Mucosa of descending colon (tissue), 3 donors: ENCODE measurements around the gene OR10G8. TPM values are rescaled to one million over a fixed set of nuclear protein-coding genes. Genes with fewer than 3 reads are reported as not detected.
"Not testable (repeated sequence)": the region's sequence is repeated elsewhere in the genome, so short reads cannot be mapped to it uniquely, and the experiment has no call there.

Experiments used
- ATAC-seq: fragments of 200-7000 bp; cut with Tn5 transposase; one replicate; pipeline ENCODE4 v1.9.1; 2020; ENCODE audit warnings: mild to moderate bottlenecking, moderate library complexity
- DNase-seq, 3 donors: peaks; one replicate each; pipeline ENCODE4 v3.0.0-alpha.2; 2020
- H3K36me3 ChIP-seq: fragments of 200-600 bp; one replicate; pipeline ENCODE4 v1.8.0; 2021; ENCODE audit warnings: low read depth, mild to moderate bottlenecking
- H3K4me1 ChIP-seq: fragments of 200-600 bp; one replicate; pipeline ENCODE4 v1.8.0; 2021; ENCODE audit warnings: low read depth, mild to moderate bottlenecking
- H3K4me3 ChIP-seq: fragments of 200-600 bp; one replicate; pipeline ENCODE4 v1.8.0; 2021; ENCODE audit warnings: mild to moderate bottlenecking
- H3K9me3 ChIP-seq: fragments of 200-600 bp; one replicate; pipeline ENCODE4 v1.8.0; 2021; ENCODE audit warnings: mild to moderate bottlenecking
- CTCF ChIP-seq: fragments of 200-600 bp; IDR thresholded peaks from one replicate; pipeline ENCODE4 v1.8.0; 2022; ENCODE audit warnings: antibody characterized with exemption, mild to moderate bottlenecking
- intact Hi-C, 2 donors: fragments of 100-400 bp; cut with DNase I in 1 of 2; cut with micrococcal nuclease in 1 of 2; formaldehyde crosslinking; loops; one replicate each; pipeline versions ENCODE4 v1.11.0 to v1.11.1; 2022; cut with DNase I, micrococcal nuclease
- long read RNA-seq, 2 donors: library from polyadenylated mRNA; unstranded; transcript quantifications; one replicate each; pipeline ENCODE4 v2.0.0, GENCODE V29; 2019 to 2021
- total RNA-seq, 3 donors: library from RNA; stranded (reverse); fragmentation: NEBNext Ultra II Directional in 2 of 3; extraction: Animal tissue kit (Norgen Biotek cat#: 25700) in 2 of 3; gene quantifications; one replicate each; pipeline versions ENCODE4 v1.2.1 to v1.2.4, GENCODE V29; 2021 to 2023
- donor health status: DM: no; HTN: no; CAD: no; lungs with moderate emphysema.
- donor health status: DM: no; HTN: no; CAD: no.
- donor health status: DM: no; HTN: yes; CAD: no.

The OR10G8 gene
- total RNA-seq, result under 1 TPM in 1 of 3 donors, not detected in 2; 0.46 TPM
- long read RNA-seq, donor 1, result 0 reads
- long read RNA-seq, donor 2, result 0 reads

GRCh38 chr11:124026498-124026897 is at the start of gene OR10G8:
Gene OR10G8, plus strand, starts transcription at chr11:124026798. Its CDS starts 2,825 bp downstream, at chr11:124029623.
- intact Hi-C loops, result no loop called here
- H3K9me3 ChIP-seq, result no peaks in the 10 kb centered on the region
- DNase-seq, result no peak
- no peak for TF ChIP-seq CTCF
- no peaks in the 10 kb centered on the region for H3K4me1 ChIP-seq
- H3K4me3 ChIP-seq, result no peak within 1 kb of the TSS
- no peak for ATAC-seq
- no peaks in the 10 kb centered on the region for H3K36me3 ChIP-seq

- Histone ChIP-seq H3K4me1 (no peaks in the 10 kb centered on the region), H3K36me3 (no peaks in the 10 kb centered on the region), H3K4me3 (no peak within 1 kb of the TSS), H3K9me3 (no peaks in the 10 kb centered on the region)
- no peak for ATAC-seq
- no peak for DNase-seq
- intact Hi-C loops, result no loop called here
- no peak for TF ChIP-seq CTCF
Observed at GRCh38 chr11:123977731-123978347, 48.8 kb upstream of the OR10G8 start, which contains the start of gene OR10S1. Gene OR10S1, minus strand, starts transcription at chr11:123977781. Its CDS starts 117 bp downstream, at chr11:123977664.

- no peak for TF ChIP-seq CTCF
- no peak for ATAC-seq
- no peaks in the 10 kb centered on the region for H3K4me1 ChIP-seq
Observed at GRCh38 chr11:123979311-123979710, 47.3 kb upstream of the OR10G8 start.

GRCh38 chr11:123995119-123995518 is 31.5 kb upstream of the OR10G8 start, which contains the start of gene OR10G6:
Gene OR10G6, minus strand, starts transcription at chr11:123995161. Its CDS starts 0 bp downstream, at chr11:123995161.
- intact Hi-C loops, result no loop called here

More at GRCh38 chr11:123979311-123979710, 47.3 kb upstream of the OR10G8 start:
- no peak for DNase-seq
- no peaks in the 10 kb centered on the region for H3K9me3 ChIP-seq
- no peaks in the 10 kb centered on the region for H3K36me3 ChIP-seq
- no peak overlapping the region for H3K4me3 ChIP-seq
- intact Hi-C loops, result no loop called here

GRCh38 chr11:124012697-124013096 is 13.9 kb upstream of the OR10G8 start, which contains the start of gene OR10G4:
Gene OR10G4, plus strand, starts transcription at chr11:124012997. Its CDS starts 2,578 bp downstream, at chr11:124015575.
- intact Hi-C loops, result no loop called here
- ATAC-seq, result no peak
- DNase-seq, result no peak
- no peak for TF ChIP-seq CTCF
- Histone ChIP-seq H3K9me3 (no peaks in the 10 kb centered on the region), H3K4me1 (no peaks in the 10 kb centered on the region), H3K36me3 (no peaks in the 10 kb centered on the region), H3K4me3 (no peak within 1 kb of the TSS)

More at GRCh38 chr11:123995119-123995518, 31.5 kb upstream of the OR10G8 start, which contains the start of gene OR10G6:
- ATAC-seq, result no peak
- TF ChIP-seq CTCF, result no peak
- H3K4me3 ChIP-seq, result no peak within 1 kb of the TSS
- no peaks in the 10 kb centered on the region for H3K9me3 ChIP-seq
- no peaks in the 10 kb centered on the region for H3K36me3 ChIP-seq
- DNase-seq, result no peak
- no peaks in the 10 kb centered on the region for H3K4me1 ChIP-seq

GRCh38 chr11:124015837-124016236 is 10.8 kb upstream of the OR10G8 start:
- H3K4me1 ChIP-seq, DNase-seq, H3K36me3 ChIP-seq, ATAC-seq, intact Hi-C loops, H3K4me3 ChIP-seq, H3K9me3 ChIP-seq: not testable (repeated sequence)
